Esophagus muscularis mucosa (tissue), 3 donors: ENCODE data around the gene MPP3.

Source experiments
- CTCF ChIP-seq, 3 experiments: fragments of 200-600 bp in 2 of 3; fragments of 450-650 bp in 1 of 3; sonication (generic) in 2 of 3; IDR thresholded peaks; one replicate each; pipeline ENCODE4 v1.5.1; 2017 to 2019; ENCODE audit warnings: antibody characterized with exemption in 3 of 3, mild to moderate bottlenecking in 2 of 3, moderate library complexity in 1 of 3
- POLR2AphosphoS5 ChIP-seq, 2 donors: sonication (generic); formaldehyde crosslinking; IDR thresholded peaks; one replicate each; pipeline ENCODE4 v1.6.1; 2017; ENCODE audit warnings: antibody characterized with exemption in 2 of 2

- TF ChIP-seq POLR2AphosphoS5 (IDR thresholded peaks at IDR 0.05) (no peak), CTCF (IDR thresholded peaks at IDR 0.05) (no peak)
Measured at GRCh38 chr17:43757171-43757660, 75.7 kb downstream of the MPP3 start.
